Mononuclear cell (primary cell): ENCODE measurements around the gene TYSND1. TPM values are rescaled to one million over a fixed set of nuclear protein-coding genes. Genes with fewer than 3 reads are reported as not detected.

Experiments
- H3K27me3 ChIP-seq: 2 replicates; pipeline ENCODE4 v1.6.0; 2011; ENCODE audit warnings: low read length, control low read depth; ENCODE audit not compliant: insufficient read depth
- H3K4me1 ChIP-seq: 2 replicates; pipeline ENCODE4 v1.5.1; 2011; ENCODE audit warnings: mild to moderate bottlenecking, low read length, control low read depth; ENCODE audit not compliant: insufficient read depth
- H3K4me3 ChIP-seq: 2 replicates; pipeline ENCODE4 v1.5.1; 2011; ENCODE audit warnings: mild to moderate bottlenecking, low read length, moderate library complexity
- H3K9me3 ChIP-seq: 2 replicates; pipeline ENCODE4 v1.5.1; 2011; ENCODE audit warnings: low read depth, mild to moderate bottlenecking, control low read depth, low read length
- total RNA-seq: library from RNA; depleted of rRNA; stranded (reverse); fragments of >200 nt; gene quantifications from one replicate; pipeline ENCODE4 v1.2.3, GENCODE V29; 2012

Gene TYSND1
- total RNA-seq, 1 donor: 6.1 TPM

DNA sequence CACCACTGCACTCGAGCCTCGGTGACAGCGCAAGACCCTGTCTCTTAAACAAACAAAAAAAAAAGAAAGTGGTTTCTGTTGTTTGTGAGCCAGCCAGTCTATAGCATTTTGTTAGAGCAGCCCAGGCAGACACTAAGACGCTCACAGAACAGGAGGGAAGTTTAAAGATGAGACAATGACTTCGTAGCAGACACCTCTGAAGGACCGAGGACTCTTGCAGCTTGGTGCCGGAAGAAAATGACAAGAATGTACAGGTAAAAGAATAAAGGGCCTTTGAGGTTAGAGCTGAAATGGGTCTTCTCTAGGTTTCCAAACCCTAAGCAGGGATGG, 54.1 kb downstream of the TYSND1 start:
- H3K4me3 ChIP-seq: peak overlapping the region; percentile 26
- no peaks in the 10 kb centered on the region for H3K9me3 ChIP-seq
- H3K27me3 ChIP-seq: no peaks in the 10 kb centered on the region
- peaks cover 19% of the 10 kb centered on the region for H3K4me1 ChIP-seq

DNA sequence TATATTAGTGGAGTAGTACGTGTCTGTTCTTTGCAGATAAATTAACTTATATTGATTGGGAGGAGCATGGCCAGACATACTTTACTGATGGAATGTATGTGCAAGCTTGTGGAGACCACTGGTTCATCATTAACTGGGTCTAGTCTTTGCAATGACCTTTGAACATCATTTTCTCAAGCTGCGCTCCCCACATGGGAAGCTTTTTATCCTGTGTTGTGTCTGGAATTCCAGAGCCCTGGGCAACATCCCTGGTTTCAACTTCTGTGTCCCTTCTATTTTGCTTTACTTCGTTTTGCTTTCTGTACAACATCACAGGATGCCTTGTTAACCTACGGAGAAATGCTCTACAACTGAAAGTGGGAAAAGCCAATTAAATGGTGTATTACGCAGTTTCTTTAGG, 55.5 kb downstream of the TYSND1 start:
- Histone ChIP-seq H3K9me3 (no peaks in the 10 kb centered on the region), H3K27me3 (no peaks in the 10 kb centered on the region), H3K4me3 (no peak overlapping the region), H3K4me1 (peaks cover 19% of the 10 kb centered on the region)

DNA sequence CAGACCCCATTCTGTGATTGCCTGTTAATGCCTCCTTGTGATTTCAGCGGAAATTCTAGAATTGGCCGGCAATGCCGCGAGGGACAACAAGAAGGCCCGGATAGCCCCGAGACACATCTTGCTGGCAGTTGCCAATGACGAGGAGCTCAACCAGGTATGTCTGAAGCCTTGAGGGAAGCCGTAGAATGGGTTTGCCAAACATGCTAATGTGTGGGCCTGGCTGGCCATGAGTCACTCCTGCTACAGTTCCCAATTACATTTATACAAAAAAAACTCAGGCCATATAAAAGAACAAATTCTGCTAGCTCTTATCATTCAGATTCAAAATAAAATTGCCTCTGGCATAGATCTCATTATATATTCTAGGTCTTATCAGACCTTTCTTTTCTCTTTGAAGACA, 56.5 kb downstream of the TYSND1 start:
- H3K4me1 ChIP-seq: peaks cover 19% of the 10 kb centered on the region
- no peaks in the 10 kb centered on the region for H3K27me3 ChIP-seq
- H3K4me3 ChIP-seq: no peak overlapping the region
- no peaks in the 10 kb centered on the region for H3K9me3 ChIP-seq

DNA sequence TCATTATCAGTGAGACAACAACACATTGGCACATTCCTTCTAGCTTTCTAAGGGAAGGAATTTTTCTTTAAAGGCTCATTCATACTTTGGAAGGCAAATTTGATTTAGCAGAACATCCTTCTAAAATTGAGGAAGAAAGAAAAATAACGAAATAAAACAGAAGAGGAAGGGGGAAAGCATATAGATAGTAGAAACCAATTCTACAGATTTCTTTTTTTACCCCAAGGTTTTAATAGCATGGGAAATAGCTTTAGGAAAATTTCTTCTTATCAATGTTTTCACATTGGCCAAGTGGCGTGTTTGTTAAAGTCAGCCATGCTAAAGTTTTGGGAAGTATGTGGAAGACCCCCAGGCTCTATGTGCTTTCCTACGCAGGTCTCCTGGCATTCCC, 58.2 kb downstream of the TYSND1 start:
- H3K4me1 ChIP-seq: peaks cover 15% of the 10 kb centered on the region
- H3K4me3 ChIP-seq: no peak overlapping the region
- no peaks in the 10 kb centered on the region for H3K9me3 ChIP-seq
- H3K27me3 ChIP-seq: no peaks in the 10 kb centered on the region

Other genes starting within 250 kb of the TYSND1 start
- gene MACROH2A2, start 93.9 kb downstream of the TYSND1 start, total RNA-seq: 1.2 TPM
- 1.0 TPM for gene AIFM2, start 13.9 kb downstream of the TYSND1 start, total RNA-seq
- gene SAR1A, start 23.8 kb upstream of the TYSND1 start, total RNA-seq: 141 TPM
- gene PPA1, start 86.7 kb upstream of the TYSND1 start, total RNA-seq: 133 TPM
- gene NPFFR1, start 137.3 kb upstream of the TYSND1 start, total RNA-seq: under 0.01 TPM
- gene LRRC20, start 235.9 kb upstream of the TYSND1 start, total RNA-seq: 0.94 TPM